Stimulated activated naive B cell treated with anti-CD40 and anti-IgM and Interleukin-4, amounts not matched to agents 10 μg/mL and 1 μg/mL and 100 μg/mL, for 72 hours (primary cell): ENCODE results near the gene MTRFR.
"Not testable (repeated sequence)": the region's sequence is repeated elsewhere in the genome, so short reads cannot be mapped to it uniquely, and the experiment has no call there.

Experiments
- ATAC-seq, 2 donors: fragments of 150-1000 bp; cut with Tn5 transposase; replicated peaks; 2 replicates each; pipeline ENCODE4 v1.10.0; 2021; ENCODE audit warnings: moderate library complexity in 1 of 2
- DNase-seq: peaks from one replicate; pipeline ENCODE4 v3.0.0; 2021
- H3K27ac Mint-ChIP-seq: one replicate; pipeline ENCODE4 v1.8.0; 2022; ENCODE audit warnings: mild to moderate bottlenecking, mixed read lengths
- H3K27me3 Mint-ChIP-seq, 2 donors: one replicate each; pipeline ENCODE4 v1.8.0; 2022; ENCODE audit warnings: mixed read lengths in 2 of 2
- H3K36me3 Mint-ChIP-seq, 2 donors: one replicate each; pipeline ENCODE4 v1.8.0; 2022; ENCODE audit warnings: mixed read lengths in 2 of 2, mild to moderate bottlenecking in 1 of 2
- H3K4me1 Mint-ChIP-seq, 2 donors: one replicate each; pipeline ENCODE4 v1.8.0; 2022; ENCODE audit warnings: mixed read lengths in 2 of 2, mild to moderate bottlenecking in 1 of 2
- H3K4me3 Mint-ChIP-seq, 2 donors: one replicate each; pipeline ENCODE4 v1.8.0; 2022; ENCODE audit warnings: mild to moderate bottlenecking in 2 of 2, mixed read lengths in 2 of 2, moderate library complexity in 1 of 2
- H3K9me3 Mint-ChIP-seq, 2 donors: one replicate each; pipeline ENCODE4 v1.8.0; 2022; ENCODE audit warnings: mixed read lengths in 2 of 2, mild to moderate bottlenecking in 1 of 2

Gene MTRFR

GRCh38 chr12:123232807-123233504 lies at the start of gene MTRFR, which contains the start of gene MPHOSPH9:
Gene MTRFR (plus strand): TSS chr12:123233436. CDS start chr12:123253675, 20,239 bp downstream.
Gene MPHOSPH9 (minus strand): TSS chr12:123233141. CDS start chr12:123230364, 2,777 bp downstream.
- Mint-ChIP-seq H3K4me1 (peaks cover 25 to 64% of the 10 kb centered on the region in 2 donors), H3K36me3 (peaks cover 12 to 27% of the 10 kb centered on the region in 2 donors), H3K4me3 (peak within 1 kb of the TSS; percentile 95), H3K9me3 (no peaks in the 10 kb centered on the region), H3K27ac (peak within 1 kb of the TSS; percentile 100), H3K27me3 (no peaks in the 10 kb centered on the region)
- DNase-seq = peak; percentile 99
- peak; percentile 86 to 92 for ATAC-seq

GRCh38 chr12:123187637-123188036 lies 45.6 kb upstream of the MTRFR start:
- no peak overlapping the region for H3K4me3 Mint-ChIP-seq
- DNase-seq (no peak), ATAC-seq (no peak)
- no peak overlapping the region for H3K27ac Mint-ChIP-seq
- peaks cover 34 to 47% of the 10 kb centered on the region in 2 donors for H3K36me3 Mint-ChIP-seq
- H3K27me3 Mint-ChIP-seq = no peaks in the 10 kb centered on the region
- H3K9me3 Mint-ChIP-seq = no peaks in the 10 kb centered on the region
- H3K4me1 Mint-ChIP-seq = no peaks in the 10 kb centered on the region

- no peak overlapping the region for H3K4me3 Mint-ChIP-seq
- no peaks in the 10 kb centered on the region for H3K4me1 Mint-ChIP-seq
- H3K9me3 Mint-ChIP-seq = no peaks in the 10 kb centered on the region
- no peak for DNase-seq
- ATAC-seq = no peak
- no peaks in the 10 kb centered on the region for H3K27me3 Mint-ChIP-seq
- peaks cover 25 to 39% of the 10 kb centered on the region in 2 donors for H3K36me3 Mint-ChIP-seq
- no peak overlapping the region for H3K27ac Mint-ChIP-seq
Measured at GRCh38 chr12:123199936-123200335, 33.3 kb upstream of the MTRFR start.

GRCh38 chr12:123200414-123200813 lies 32.8 kb upstream of the MTRFR start:
- Mint-ChIP-seq H3K27ac (peak overlapping the region; percentile 26), H3K27me3 (no peaks in the 10 kb centered on the region), H3K4me3 (no peak overlapping the region), H3K36me3 (peaks cover 25 to 39% of the 10 kb centered on the region in 2 donors), H3K9me3 (no peaks in the 10 kb centered on the region), H3K4me1 (no peaks in the 10 kb centered on the region)
- ATAC-seq = no peak
- no peak for DNase-seq

GRCh38 chr12:123206794-123207193 lies 26.4 kb upstream of the MTRFR start:
- peaks cover 31 to 39% of the 10 kb centered on the region in 2 donors for H3K36me3 Mint-ChIP-seq
- not testable (repeated sequence) for H3K27me3 Mint-ChIP-seq, H3K27ac Mint-ChIP-seq, DNase-seq, H3K4me1 Mint-ChIP-seq, H3K4me3 Mint-ChIP-seq, ATAC-seq, H3K9me3 Mint-ChIP-seq

GRCh38 chr12:123207815-123208214 lies 25.4 kb upstream of the MTRFR start:
- not testable (repeated sequence) for H3K27me3 Mint-ChIP-seq, H3K4me1 Mint-ChIP-seq, ATAC-seq, H3K27ac Mint-ChIP-seq, H3K9me3 Mint-ChIP-seq, H3K4me3 Mint-ChIP-seq, DNase-seq
- peaks cover 34 to 40% of the 10 kb centered on the region in 2 donors for H3K36me3 Mint-ChIP-seq

GRCh38 chr12:123223241-123223668 lies 10.0 kb upstream of the MTRFR start:
- ATAC-seq (peak; percentile 96 to 98), DNase-seq (peak; percentile 33)
- H3K9me3 Mint-ChIP-seq = no peaks in the 10 kb centered on the region
- peak overlapping the region; percentile 62 for H3K27ac Mint-ChIP-seq
- H3K27me3 Mint-ChIP-seq = no peaks in the 10 kb centered on the region
- peak overlapping the region; percentile 34 to 66 for H3K4me3 Mint-ChIP-seq
- peaks cover 7 to 11% of the 10 kb centered on the region in 2 donors for H3K4me1 Mint-ChIP-seq
- peaks cover 27% of the 10 kb centered on the region in 2 donors for H3K36me3 Mint-ChIP-seq

GRCh38 chr12:123225443-123225842 lies 7.8 kb upstream of the MTRFR start:
- DNase-seq (no peak), ATAC-seq (no peak)
- Mint-ChIP-seq H3K36me3 (peaks cover 18 to 20% of the 10 kb centered on the region in 2 donors), H3K9me3 (no peaks in the 10 kb centered on the region), H3K27me3 (no peaks in the 10 kb centered on the region), H3K4me1 (peaks cover 10 to 32% of the 10 kb centered on the region in 2 donors), H3K27ac (no peak overlapping the region), H3K4me3 (no peak overlapping the region)

GRCh38 chr12:123227581-123228258 lies 5.5 kb upstream of the MTRFR start:
- no peaks in the 10 kb centered on the region for H3K9me3 Mint-ChIP-seq
- H3K27ac Mint-ChIP-seq = no peak overlapping the region
- H3K4me3 Mint-ChIP-seq = no peak overlapping the region
- peaks cover 15 to 45% of the 10 kb centered on the region in 2 donors for H3K4me1 Mint-ChIP-seq
- peaks cover 7 to 15% of the 10 kb centered on the region in 2 donors for H3K36me3 Mint-ChIP-seq
- DNase-seq (no peak), ATAC-seq (no peak)
- no peaks in the 10 kb centered on the region for H3K27me3 Mint-ChIP-seq

- no peaks in the 10 kb centered on the region for H3K27me3 Mint-ChIP-seq
- H3K4me1 Mint-ChIP-seq = peaks cover 9 to 36% of the 10 kb centered on the region in 2 donors
- ATAC-seq = no peak
- peak overlapping the region; percentile 79 for H3K27ac Mint-ChIP-seq
- DNase-seq = no peak
- no peaks in the 10 kb centered on the region for H3K9me3 Mint-ChIP-seq
- peaks cover 9 to 25% of the 10 kb centered on the region in 2 donors for H3K36me3 Mint-ChIP-seq
- H3K4me3 Mint-ChIP-seq = peak overlapping the region; percentile 56 to 74
Measured at GRCh38 chr12:123229051-123229450, 4.2 kb upstream of the MTRFR start.

GRCh38 chr12:123231931-123232330 lies 1.3 kb upstream of the MTRFR start:
- Mint-ChIP-seq H3K4me1 (peaks cover 17 to 53% of the 10 kb centered on the region in 2 donors), H3K27me3 (no peaks in the 10 kb centered on the region), H3K9me3 (no peaks in the 10 kb centered on the region), H3K27ac (peak overlapping the region; percentile 100), H3K36me3 (peaks cover 12 to 31% of the 10 kb centered on the region in 2 donors), H3K4me3 (peak overlapping the region; percentile 95)
- no peak for DNase-seq
- no peak for ATAC-seq

GRCh38 chr12:123232472-123232806 lies 797 bp upstream of the MTRFR start:
- no peak for ATAC-seq
- peaks cover 21 to 59% of the 10 kb centered on the region in 2 donors for H3K4me1 Mint-ChIP-seq

GRCh38 chr12:123233505-123234308 lies 471 bp downstream of the MTRFR start:
- H3K27ac Mint-ChIP-seq = peak overlapping the region; percentile 100
- no peaks in the 10 kb centered on the region for H3K9me3 Mint-ChIP-seq
- peaks cover 27 to 61% of the 10 kb centered on the region in 2 donors for H3K4me1 Mint-ChIP-seq
- H3K36me3 Mint-ChIP-seq = peaks cover 10 to 27% of the 10 kb centered on the region in 2 donors
- ATAC-seq (peak; percentile 8 to 11), DNase-seq (no peak)
- no peaks in the 10 kb centered on the region for H3K27me3 Mint-ChIP-seq
- peak overlapping the region; percentile 95 for H3K4me3 Mint-ChIP-seq

More at GRCh38 chr12:123232472-123232806, 797 bp upstream of the MTRFR start:
- H3K4me3 Mint-ChIP-seq = peak overlapping the region; percentile 95
- H3K9me3 Mint-ChIP-seq = no peaks in the 10 kb centered on the region
- peak overlapping the region; percentile 100 for H3K27ac Mint-ChIP-seq
- no peak for DNase-seq
- H3K36me3 Mint-ChIP-seq = peaks cover 12 to 31% of the 10 kb centered on the region in 2 donors
- no peaks in the 10 kb centered on the region for H3K27me3 Mint-ChIP-seq
